ENCODE results near the gene SNX13. TPM values are rescaled to one million over a fixed set of nuclear protein-coding genes. Genes with fewer than 3 reads are reported as not detected.
"Not testable (repeated sequence)": the region's sequence is repeated elsewhere in the genome, so short reads cannot be mapped to it uniquely, and the experiment has no call there.

Gene SNX13
- total RNA-seq, 1 experiment from 2014 or later, result 54.7 TPM

DNA sequence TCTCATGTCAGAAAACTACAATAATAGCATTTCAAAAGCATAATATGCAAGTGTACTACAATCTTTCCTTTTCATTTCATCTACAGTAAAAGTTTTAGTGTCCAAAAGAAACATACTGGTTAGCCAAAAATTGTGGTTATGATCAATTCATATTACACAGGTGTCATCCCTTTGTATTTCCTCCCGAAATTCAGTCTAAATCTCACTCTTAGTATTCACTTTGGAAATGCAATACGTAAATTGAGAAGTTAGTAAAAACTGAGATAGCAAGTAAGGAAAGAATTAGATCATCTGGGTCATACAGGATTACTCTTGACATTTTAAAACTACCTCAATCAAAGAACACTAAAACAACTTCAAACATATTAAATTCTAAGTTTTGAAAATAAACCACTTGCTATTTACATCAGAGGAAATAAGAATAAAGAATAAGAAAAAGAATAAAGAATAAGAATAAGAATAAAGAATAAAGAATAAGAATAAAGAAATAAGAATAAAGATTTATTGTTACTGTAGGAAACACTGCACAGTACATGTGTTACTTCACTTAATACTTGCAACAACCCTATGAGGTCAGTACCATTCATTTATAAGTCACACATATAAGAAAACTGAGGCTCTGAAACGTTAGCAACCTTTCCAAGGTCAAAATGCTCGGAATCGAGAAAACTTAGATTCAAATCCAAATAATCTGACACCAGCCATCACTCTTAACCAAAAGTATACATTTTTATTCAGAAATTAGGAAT lies 10.5 kb downstream of the SNX13 start:
- in situ Hi-C loops (cut with HindIII; ENCODE audit: low pct_unique_long_range_greater_than_20kb, low sequenced_read_pairs), result no loop called here
- DNase-seq (ENCODE audit: low read depth, low spot score), result no peak

DNA sequence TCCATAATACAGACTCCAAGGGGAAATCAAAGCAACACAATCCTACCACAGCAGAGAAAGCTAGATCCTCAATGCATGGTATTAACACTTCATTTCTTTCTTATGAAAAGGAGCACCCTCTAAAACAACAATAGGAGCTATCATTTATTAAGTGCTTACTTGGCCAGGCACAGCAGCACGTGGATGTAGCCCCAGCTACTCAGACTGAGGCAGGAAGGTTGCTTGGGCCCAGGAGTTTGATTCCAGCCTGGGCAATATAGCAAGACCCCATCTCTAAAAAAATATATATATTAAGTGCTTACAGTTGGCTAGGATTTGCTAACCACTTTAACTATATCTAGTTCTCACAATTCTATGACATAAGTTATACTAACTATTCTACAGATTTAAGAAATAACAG lies 12.2 kb downstream of the SNX13 start:
- no peak for DNase-seq (ENCODE audit: low read depth, low spot score)
- in situ Hi-C loops (cut with HindIII; ENCODE audit: low pct_unique_long_range_greater_than_20kb, low sequenced_read_pairs), result no loop called here

DNA sequence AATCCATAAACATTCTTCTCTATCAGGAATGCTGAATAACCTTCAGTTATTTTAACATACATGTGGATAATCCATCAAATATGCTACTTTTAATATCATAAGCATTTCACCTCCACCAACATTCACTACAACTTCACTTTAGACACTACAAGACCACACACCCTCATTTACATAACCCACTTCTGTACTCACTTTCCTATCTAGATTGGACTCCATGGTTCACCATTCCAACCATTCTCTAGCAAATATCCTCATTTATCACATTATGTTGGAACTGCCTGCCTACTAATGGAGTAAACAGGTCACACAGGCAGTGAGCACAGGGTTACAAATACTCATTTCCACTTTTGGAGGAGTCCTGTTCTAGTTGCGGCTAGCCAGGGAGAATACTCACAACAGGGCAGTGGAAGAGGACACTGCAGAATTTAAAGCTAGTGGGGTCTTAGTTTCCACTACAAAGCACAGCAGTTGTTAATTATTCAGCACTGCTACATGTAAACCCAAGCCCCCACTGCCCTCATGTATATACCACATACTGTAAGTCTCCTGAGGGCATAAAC lies 18.4 kb downstream of the SNX13 start:
- in situ Hi-C loops (cut with HindIII; ENCODE audit: low pct_unique_long_range_greater_than_20kb, low sequenced_read_pairs), result no loop called here
- no peak for DNase-seq (ENCODE audit: low read depth, low spot score)

DNA sequence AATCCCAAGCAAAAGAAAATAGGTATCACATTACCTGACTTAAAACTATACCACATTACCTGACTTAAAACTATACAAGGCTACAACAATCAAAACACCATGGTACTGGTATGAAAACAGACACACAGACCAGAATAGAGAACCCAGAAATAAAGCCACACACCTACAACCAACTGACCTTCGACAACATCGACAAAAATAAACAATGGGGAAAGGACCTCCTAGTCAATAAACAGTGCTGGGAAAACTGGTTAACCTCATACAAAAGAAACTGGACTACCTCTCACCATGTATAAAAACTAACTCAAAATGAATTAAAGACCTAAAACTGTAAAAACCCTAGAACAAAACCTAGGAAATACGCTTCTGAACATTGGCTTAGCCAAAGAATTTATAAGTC lies 22.5 kb downstream of the SNX13 start:
- no peak for DNase-seq (ENCODE audit: low read depth, low spot score)
- in situ Hi-C loops (cut with HindIII; ENCODE audit: low pct_unique_long_range_greater_than_20kb, low sequenced_read_pairs), result no loop called here

DNA sequence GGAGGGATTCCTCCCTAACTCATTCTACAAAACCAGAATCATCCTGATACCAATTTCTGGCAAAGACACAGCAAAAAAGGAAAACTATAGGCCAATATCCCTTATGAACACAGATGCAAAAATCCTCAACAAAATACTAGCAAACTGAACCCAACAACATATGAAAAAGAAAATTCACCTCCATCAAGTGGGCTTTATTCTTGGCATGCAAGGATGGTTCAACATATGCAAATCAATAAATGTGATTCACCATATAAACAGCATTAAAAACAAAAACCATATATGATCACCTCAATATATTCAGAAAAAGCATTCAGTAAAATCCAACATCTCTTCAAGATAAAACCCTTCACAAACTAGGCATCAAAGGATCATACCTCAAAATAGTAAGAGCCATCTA lies 23.5 kb downstream of the SNX13 start:
- in situ Hi-C loops (cut with HindIII; ENCODE audit: low pct_unique_long_range_greater_than_20kb, low sequenced_read_pairs), result no loop called here
- DNase-seq (ENCODE audit: low read depth, low spot score), result no peak

DNA sequence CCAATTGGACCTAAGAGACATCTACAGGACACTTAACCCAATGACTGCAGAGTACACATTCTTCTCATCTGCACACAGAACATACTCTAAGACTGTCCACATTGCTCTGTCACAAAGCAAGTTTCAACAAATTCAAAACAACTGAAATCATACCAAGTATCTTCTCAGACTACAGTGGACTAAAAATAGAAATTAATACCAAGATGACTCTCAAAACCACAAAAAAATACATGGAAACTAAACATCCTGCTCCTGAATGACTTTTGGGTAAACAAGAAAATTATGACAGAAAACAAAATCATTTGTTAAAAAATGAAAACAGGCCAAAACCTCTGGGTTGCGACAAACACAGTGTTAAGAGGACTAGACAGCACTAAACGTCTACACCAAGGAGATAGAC lies 24.5 kb downstream of the SNX13 start:
- in situ Hi-C loops (cut with HindIII; ENCODE audit: low pct_unique_long_range_greater_than_20kb, low sequenced_read_pairs), result no loop called here
- DNase-seq (ENCODE audit: low read depth, low spot score), result no peak

DNA sequence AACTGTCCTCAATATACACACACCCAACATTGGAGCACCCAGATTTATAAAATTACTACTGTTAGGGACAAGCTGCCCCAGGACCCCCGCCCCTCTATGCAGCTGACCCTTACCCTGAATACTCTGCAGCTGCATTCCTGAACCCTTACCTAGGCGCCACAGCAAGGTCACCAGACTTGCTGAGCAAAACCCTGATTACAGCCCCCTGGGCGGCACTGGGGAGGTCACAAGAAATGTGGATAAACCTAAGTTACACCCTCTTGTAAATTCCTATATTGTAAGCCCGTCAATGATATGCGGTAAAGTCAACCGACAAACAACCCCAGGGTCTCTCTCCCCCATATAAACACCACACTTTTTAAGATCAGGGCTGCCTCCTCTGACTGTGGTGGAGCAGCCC lies 25.1 kb downstream of the SNX13 start:
- DNase-seq (ENCODE audit: low read depth, low spot score), result no peak
- in situ Hi-C loops (cut with HindIII; ENCODE audit: low pct_unique_long_range_greater_than_20kb, low sequenced_read_pairs), result no loop called here

DNA sequence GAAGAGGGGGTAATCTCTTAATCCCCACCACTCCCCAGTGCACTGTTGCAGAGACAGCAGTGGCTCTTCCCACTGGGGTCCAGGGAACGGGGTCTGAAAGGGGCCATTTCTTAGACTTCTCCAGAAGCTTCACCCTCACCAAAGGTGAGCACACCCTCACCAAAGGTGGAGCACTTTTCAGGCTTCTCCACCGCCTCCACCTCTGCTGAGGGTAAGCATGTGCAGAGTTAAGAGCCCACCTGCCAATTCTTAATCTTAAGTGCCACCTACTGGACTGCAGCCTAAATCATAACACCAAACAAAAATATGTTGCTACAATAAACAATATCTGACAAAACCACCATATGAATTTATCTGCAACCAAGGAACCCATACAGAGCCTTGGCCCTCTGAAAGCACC lies 27.0 kb downstream of the SNX13 start:
- in situ Hi-C loops (cut with HindIII; ENCODE audit: low pct_unique_long_range_greater_than_20kb, low sequenced_read_pairs), result no loop called here
- DNase-seq (ENCODE audit: low read depth, low spot score), result peak; percentile 47

DNA sequence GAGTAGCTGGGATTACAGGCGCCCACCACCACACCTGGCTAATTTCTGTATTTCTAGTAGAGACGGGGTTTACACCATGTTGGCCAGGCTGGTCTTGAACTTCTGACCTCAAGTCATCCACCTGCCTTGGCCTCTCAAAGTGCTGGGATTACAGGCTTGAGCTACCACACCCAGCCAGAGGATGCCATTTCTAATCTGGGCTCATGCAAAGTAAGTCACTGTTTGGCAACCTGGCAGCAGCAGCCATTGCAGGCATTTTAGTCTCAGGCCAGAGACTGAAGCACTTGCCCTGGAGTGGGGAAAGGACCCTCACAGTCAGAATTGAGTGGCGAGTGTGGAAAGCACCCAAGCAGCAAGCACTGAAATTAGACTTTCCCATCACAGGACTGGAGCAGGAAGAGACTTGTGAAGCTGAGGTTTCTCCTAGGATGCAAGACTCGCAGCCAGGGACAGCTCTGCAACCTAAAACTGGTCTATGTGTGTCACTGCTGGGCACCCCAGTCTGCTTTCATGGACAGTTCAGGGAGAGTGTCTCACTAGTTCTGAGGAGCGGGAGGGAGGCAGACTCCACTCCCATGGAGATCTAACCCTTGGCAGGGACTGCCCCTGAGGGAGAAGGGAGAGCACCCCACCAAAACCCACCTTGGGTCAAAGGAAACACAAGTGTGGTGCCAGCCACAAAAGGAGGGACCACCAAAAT lies 27.6 kb downstream of the SNX13 start:
- no peak for DNase-seq (ENCODE audit: low read depth, low spot score)
- in situ Hi-C loops (cut with HindIII; ENCODE audit: low pct_unique_long_range_greater_than_20kb, low sequenced_read_pairs), result no loop called here

DNA sequence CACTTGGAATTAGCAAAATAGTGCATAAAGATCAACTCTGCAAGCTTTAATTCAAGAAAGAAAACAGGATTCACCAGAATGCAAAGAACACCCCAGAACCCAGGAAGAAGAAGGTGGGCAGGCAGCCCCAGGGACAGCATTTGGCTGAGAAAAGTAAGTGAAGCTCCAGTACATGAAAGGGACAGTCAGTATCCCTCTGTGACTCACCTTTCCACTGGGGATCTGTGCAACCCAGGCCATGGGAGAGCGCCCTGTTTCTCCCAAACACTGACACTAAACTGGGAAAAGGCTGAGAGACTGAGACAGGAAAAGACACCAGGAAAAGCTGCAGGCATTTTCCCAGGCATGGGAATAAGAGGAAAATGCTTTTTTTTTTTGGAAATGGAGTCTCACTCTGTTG lies 28.2 kb downstream of the SNX13 start:
- no peak for DNase-seq (ENCODE audit: low read depth, low spot score)
- in situ Hi-C loops (cut with HindIII; ENCODE audit: low pct_unique_long_range_greater_than_20kb, low sequenced_read_pairs), result no loop called here

DNA sequence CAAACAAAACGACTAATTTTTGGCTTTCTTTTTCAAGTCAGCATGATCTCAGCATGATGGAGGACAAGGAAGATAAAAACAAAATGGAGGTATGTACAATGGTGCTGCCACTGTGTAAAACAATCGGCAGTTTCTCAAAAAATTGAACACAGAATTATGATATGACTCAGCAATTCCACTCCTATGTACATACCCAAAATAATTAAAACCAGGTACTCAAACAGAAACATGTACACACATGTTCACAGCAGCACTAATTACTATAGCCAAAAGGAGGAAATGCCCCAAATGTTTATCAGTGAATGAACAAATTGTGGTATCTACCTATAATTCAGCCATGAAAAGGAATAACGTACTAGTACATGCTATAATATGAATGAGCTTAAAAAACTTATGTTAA lies 29.9 kb downstream of the SNX13 start:
- in situ Hi-C loops (cut with HindIII; ENCODE audit: low pct_unique_long_range_greater_than_20kb, low sequenced_read_pairs), result no loop called here
- no peak for DNase-seq (ENCODE audit: low read depth, low spot score)

DNA sequence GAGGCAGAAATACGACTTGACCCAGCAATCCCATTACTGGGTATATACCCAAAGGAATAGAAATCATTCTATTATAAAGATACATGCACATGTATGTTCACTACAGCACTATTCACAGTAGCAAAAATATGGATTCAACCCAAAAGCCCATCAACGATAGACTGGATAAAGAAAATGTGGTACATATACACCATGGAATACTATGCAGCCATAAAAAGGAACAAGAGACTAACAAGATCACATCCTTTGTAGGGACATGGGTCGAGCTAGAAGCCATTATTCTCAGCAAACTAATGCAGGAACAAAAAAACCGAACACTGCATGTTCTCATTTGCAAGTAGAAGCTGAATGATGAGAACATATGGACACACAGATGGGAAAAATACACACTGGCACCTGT lies 31.0 kb downstream of the SNX13 start:
- in situ Hi-C loops (cut with HindIII; ENCODE audit: low pct_unique_long_range_greater_than_20kb, low sequenced_read_pairs); DNase-seq (ENCODE audit: low read depth, low spot score): not testable (repeated sequence)

DNA sequence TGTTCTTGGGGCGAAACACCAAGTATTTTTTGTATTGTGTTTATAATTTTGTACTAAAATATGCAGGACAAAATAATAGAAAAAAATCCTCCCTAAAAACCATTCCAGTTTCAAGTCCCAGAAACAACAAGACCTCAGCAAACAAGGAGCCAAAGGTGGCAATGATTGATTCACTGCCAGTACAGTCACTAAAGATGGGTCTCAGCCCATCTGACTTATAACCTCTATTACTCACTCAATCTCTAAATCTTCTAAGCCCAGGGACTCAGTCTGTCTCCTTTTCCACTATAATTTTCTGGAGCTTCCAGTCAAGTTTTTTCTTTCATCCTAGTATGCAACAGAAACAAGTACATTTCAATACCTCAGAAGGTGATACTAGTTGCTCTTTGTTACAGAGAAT lies 33.3 kb downstream of the SNX13 start:
- DNase-seq (ENCODE audit: low read depth, low spot score), result no peak

DNA sequence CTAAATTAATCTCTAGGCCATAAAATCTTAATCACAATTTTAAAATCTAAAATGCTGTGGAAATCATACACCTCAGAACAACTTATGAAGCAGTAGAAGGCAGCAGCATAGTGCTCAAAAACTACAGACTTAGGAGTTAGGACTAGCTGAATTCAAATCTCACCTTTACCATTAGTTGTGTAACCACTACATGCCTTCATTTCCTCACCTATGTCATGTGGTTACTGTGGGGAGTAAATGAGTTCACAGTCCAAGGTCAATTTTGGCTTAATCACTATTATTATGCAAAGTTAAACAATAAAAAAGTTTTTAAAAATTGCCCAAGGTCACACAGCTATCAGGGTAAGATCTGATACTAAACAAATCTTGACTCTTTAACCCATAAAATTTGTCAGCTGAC lies 37.0 kb downstream of the SNX13 start:
- no peak for DNase-seq (ENCODE audit: low read depth, low spot score)
- in situ Hi-C loops (cut with HindIII; ENCODE audit: low pct_unique_long_range_greater_than_20kb, low sequenced_read_pairs), result no loop called here

More for the DNA sequence above, 33.3 kb downstream of the SNX13 start:
- in situ Hi-C loops (cut with HindIII; ENCODE audit: low pct_unique_long_range_greater_than_20kb, low sequenced_read_pairs), result no loop called here

DNA sequence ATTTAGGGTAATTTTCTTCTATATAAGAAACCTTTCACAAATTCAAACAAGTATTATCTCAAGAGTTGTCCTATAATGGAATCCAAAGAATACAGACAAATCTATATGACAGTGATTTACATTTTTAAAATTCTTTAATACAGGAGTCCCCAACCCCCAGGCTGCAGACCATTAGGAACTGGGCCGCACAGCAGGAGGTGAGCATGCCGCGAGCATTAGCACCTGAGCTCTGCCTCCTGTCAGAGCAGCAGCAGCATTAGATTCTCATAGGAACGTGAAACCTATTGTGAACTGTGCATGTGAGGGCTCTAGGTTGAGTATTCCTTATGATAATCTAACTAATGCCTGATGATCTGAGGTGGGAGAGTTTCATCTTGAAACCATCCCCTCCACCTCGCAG lies 37.7 kb downstream of the SNX13 start:
- no peak for DNase-seq (ENCODE audit: low read depth, low spot score)
- in situ Hi-C loops (cut with HindIII; ENCODE audit: low pct_unique_long_range_greater_than_20kb, low sequenced_read_pairs), result no loop called here

DNA sequence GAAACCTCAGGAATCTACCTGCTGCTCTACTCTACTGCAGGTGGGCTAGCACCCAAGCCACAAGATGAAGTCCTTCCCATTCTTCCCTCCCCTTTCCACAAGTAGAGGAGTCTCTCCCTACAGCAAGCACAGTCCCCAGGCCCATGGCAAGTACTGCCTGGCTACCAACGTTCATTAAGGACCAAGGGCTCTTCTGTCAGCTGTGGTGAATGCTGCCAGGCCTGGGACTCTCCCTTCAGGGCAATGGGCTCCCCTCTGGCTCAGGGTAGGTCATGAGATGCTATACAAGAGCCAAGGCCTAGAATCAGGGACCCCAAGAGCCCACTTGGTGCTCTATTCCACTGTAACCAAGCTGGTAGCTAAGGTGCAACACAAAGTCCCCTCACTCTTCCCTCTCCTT lies 39.8 kb downstream of the SNX13 start:
- in situ Hi-C loops (cut with HindIII; ENCODE audit: low pct_unique_long_range_greater_than_20kb, low sequenced_read_pairs), result no loop called here
- no peak for DNase-seq (ENCODE audit: low read depth, low spot score)

DNA sequence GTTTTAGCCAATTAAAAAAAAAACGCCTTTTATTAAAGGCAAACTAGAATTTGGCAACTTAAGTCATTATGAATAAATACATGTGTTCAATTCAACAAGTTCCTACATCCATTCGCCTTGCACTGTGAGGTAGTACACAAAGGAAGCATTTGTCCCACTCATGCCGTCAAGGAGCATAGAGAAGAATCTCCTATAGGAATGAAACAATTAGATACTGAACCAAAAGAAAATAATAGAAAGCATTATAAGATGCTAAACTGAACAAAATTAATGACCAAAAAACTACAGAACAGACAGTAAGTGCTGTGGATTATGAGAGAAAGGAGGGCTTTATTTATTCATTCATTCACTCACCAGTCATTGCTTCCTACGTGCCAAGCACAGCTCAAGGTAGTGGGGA lies 42.2 kb downstream of the SNX13 start:
- in situ Hi-C loops (cut with HindIII; ENCODE audit: low pct_unique_long_range_greater_than_20kb, low sequenced_read_pairs), result no loop called here
- peak; percentile 93 for DNase-seq (ENCODE audit: low read depth, low spot score)

DNA sequence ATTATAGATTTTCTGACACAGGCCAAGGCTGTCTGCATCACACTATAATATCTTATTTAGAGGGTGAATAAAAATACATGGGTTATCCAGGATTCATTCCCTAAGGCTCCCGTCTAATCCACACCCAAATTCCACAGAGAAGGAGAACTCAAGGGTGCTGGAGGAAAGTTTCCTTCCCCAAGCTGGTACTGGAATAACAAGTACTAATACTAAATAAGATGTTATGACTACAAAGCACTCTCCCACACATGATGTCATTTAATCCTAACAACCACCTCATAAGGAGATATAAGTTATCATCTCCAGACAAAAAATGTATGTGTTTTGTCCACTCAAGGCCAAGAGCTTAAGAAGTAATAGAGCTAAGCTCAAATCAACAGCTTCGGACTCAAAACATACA lies 53.0 kb downstream of the SNX13 start:
- DNase-seq (ENCODE audit: low read depth, low spot score), result no peak
- in situ Hi-C loops (cut with HindIII; ENCODE audit: low pct_unique_long_range_greater_than_20kb, low sequenced_read_pairs), result no loop called here

DNA sequence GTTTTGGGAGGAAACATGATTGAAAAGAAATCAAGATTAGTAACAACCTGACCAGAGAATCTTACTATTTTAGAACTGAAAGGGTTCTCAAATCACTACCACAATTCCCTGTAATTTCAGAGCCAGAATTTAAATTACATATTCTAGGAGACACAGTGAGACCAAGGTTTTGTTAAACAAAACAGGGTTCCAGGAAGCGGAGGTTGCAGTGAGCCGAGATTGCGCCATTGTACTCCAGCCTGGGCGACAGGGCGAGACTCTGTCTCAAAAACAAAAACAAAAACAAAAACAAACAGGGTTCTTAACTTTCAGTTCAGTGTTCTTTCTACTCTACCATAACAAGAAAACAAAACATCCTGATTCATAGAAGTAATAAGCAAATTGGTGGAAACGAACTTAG lies 57.6 kb downstream of the SNX13 start:
- no peak for DNase-seq (ENCODE audit: low read depth, low spot score)
- in situ Hi-C loops (cut with HindIII; ENCODE audit: low pct_unique_long_range_greater_than_20kb, low sequenced_read_pairs), result no loop called here
